GM19463 (cell line): ENCODE measurements around the gene ZNF655.
"Not testable (repeated sequence)": the region's sequence is repeated elsewhere in the genome, so short reads cannot be mapped to it uniquely, and the experiment has no call there.

Experiments
- ATAC-seq: cut with Tn5 transposase; IDR thresholded peaks from one replicate; pipeline ENCODE4 v1.9.1; 2021; ENCODE audit warnings: mild to moderate bottlenecking, moderate library complexity; ENCODE audit not compliant: unreplicated experiment

The ZNF655 gene

DNA sequence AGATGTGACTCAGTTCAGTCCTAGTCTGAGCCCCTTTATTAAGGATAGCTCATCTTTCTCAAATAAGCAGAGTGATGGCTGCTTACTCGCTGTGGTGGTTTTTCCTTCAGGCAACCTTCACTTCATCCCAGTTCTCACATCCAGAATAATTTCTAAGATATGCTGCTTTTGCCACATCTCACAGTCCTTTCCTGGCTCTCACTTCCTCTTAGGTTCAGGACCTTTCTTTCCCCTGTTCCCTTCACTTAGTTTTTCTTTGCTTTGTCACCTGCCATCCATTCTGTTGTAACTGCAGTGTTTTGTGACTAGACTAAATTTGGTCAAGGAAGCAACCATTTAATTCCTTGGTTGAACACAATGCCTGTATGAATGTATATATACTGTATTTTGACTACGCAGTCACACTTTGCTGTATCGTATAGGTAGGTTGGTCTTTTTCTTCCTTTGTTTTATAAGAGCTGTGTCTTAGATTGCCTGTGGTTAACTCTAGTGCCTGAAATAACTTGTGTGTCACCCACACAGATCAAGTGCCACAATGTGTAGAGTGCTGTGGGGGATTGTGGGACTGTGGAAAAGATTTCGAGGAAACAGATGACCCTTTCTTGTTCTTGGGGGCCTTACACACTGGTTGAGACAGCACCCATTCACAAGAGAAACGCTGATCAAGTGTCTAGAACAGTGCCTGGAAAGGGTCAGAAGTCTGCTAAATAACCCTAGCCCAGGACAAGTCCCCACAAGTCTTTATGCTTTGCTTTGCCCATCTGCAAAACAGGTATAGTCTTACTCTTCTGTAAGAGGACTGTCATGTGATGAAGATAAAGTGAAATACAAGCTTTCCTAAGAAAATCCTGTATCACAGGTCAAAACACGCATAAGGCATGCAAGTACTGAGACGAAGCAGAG lies 2.6 kb downstream of the ZNF655 start:
- no peak for ATAC-seq

GRCh38 chr7:99561737-99562051 lies 3.3 kb downstream of the ZNF655 start:
- no peak for ATAC-seq

GRCh38 chr7:99562114-99562784 lies 3.8 kb downstream of the ZNF655 start:
- ATAC-seq: no peak

DNA sequence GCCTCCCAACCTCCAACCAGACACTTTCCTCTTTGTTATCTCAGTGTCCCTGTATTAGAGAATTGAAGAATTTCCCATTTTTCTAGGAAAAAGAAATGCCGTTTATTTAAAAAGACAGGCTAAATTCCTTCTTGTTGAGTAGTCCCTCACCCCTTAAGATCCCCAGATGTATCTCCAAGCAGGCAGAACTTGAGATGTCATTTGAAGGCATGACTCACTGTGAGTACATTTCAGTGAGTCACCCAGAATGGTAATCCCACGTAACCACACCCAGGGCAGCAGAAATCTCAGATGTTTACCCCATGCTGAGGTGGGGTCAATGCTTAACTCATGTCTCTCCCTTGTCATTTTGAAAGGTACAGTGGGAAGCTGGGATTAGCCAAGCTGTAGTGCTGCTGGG lies 4.4 kb downstream of the ZNF655 start:
- ATAC-seq: no peak

GRCh38 chr7:99563650-99564049 lies 5.2 kb downstream of the ZNF655 start:
- no peak for ATAC-seq

DNA sequence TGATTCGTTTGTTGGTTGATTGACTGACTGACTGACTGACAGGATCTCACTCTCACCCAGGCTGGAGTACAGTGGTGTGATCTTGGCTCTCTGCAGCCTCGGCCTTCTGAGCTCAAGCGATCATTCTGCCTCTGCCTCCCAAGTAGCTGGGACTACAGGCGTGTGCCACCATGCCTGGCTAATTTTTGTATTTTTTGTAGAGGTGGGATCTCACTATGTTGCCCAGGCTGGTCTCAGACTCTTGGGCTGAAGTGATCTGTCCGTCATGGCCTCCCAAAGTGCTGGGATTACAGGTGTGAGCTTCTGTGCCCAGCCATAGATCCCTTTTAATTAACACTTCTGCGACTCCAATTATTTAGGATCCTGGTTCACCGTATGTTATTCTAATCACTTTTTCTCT lies 10.3 kb downstream of the ZNF655 start:
- not testable (repeated sequence) for ATAC-seq

- no peak for ATAC-seq
Observed at GRCh38 chr7:99571768-99572167, 13.3 kb downstream of the ZNF655 start.

GRCh38 chr7:99573257-99573656 lies 14.8 kb downstream of the ZNF655 start:
- ATAC-seq: no peak

- no peak for ATAC-seq
Observed at GRCh38 chr7:99576251-99576650, 17.8 kb downstream of the ZNF655 start.

GRCh38 chr7:99579281-99579955 lies 21.0 kb downstream of the ZNF655 start:
- ATAC-seq: no peak

DNA sequence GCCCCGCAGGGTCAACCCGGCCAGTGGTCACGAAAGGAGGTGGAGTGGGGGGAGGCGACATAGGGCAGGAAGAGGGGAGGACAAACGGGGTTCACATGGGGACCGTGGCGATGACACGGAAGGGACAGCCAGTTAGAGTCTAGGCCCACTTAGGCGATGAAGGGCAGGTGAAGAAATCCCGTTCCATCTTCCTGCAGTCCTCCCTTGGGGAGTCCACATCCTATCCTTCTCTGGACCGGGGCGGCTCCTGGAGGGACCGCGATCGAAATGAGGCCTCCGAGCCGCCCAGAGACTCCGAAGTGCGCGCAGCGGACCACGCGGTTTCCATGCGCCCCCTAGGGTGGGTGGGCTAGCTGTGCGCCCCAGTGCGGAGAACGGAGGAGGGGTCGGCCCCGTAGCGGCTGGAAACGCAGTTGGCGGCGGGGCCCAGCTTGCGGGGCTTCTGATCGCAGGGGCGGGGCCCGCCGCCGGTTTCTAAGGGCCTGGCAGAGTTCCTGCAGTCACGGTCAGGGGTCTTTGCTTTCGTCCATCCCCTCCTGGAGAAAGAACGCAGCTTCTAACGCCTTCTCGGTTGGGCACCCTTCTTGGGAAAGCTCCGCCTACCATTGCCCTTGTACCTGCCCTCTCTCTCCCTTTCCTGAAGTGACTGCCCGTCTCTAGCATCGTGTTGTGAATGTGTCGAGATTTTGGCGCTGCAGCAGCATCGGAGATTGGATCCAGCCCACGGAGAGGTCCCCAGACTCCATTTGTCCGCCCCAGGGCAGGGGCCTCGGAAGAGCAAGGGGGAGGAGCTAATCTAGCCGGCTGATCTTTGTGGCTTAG lies 21.7 kb downstream of the ZNF655 start:
- no peak for ATAC-seq

- ATAC-seq: not testable (repeated sequence)
Observed at GRCh38 chr7:99580778-99581332, 22.4 kb downstream of the ZNF655 start.

- no peak for ATAC-seq
Observed at GRCh38 chr7:99588868-99589267, 30.4 kb downstream of the ZNF655 start.

DNA sequence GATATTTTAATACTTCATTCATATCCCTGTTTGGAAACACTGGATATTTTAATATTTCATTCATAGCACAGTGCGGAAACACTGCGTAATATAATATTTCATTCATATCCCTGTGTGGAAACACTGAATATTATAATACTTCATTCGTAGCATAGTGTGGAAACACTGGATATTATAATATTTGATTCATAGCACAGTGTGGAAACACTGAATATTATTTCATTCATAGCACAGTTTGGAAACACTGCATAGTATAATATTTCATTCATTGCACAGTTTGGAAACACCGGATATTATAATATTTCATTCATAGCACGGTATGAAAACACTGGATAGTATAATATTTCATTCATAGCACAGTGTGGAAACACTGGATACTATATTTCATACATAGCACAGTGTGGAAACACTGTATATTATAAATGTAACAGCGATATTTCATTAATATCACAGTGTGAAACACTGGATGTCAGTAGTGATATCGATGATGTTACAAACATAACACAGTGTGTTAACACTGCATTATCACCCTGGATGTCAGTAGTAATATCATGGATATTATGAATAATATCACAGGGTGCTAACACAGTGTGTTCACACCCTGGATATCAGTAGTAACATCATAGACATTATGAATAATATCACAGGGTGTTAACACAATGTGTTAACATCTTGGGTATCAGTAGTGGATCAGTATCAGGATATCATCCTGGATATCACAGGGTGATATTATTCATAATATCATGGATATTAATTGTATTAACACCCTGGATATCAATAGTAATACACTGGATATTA lies 36.7 kb downstream of the ZNF655 start:
- no peak for ATAC-seq

DNA sequence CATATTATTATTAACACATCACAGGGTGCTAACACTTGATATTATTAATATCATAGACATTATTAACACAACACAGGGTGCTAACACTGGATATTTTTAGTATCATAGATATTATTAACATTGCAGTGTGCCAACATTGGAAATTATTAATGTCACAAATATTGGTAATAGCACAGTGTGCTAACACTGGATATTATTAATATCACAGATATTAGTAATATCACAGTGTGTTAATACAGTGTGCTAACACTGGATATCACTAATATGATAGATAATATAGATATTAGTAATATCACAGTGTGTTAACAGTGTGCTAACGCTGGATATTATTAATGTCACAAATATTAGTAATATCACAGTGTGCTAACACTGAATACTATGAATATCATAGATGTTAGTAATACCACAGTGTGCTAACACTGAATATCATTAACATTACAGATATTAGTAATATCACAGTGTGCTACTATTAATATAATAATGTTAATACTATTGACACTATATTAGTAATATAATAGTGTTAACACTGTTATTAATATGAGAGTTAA lies 38.0 kb downstream of the ZNF655 start:
- ATAC-seq: no peak

DNA sequence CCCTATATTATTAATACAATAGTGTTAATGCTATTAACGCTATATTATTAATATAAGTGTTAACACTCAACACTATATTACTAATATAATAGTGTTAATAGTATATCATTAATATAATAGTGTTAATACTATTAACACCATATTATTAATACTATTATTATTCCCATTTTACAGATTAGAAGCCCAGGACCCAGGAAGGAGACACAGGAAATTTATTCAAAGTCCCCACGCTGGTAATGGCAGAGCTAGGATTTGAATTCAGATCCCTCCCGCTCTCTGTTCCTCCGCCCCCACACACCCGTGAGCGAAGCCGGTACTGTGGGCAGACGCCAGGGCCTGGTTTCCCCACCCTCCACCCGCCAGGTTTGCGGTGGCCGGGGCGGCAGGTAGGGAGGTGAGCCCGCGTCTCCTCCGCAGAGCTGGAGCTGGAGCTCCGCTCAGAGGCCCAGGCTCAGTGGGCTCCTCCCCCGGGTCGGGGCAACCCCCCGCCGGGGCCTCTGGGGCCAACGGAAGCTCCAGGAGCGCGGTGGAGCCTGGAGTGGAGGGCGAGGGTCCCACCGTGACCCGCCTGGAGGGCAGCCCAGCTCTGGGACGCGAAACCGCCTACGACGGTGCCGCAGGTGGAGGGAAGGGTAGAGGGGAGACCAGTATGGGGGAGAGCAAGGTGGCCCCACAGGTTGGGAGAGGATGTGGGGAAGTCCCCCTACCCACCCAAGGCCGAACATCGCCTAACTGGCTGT lies 39.5 kb downstream of the ZNF655 start, which contains the start of gene TMEM225B:
TMEM225B (plus strand) TSS at position 506 of the 740 bp plus-strand sequence. CDS start 6,122 bp downstream, outside the sequence.
- ATAC-seq: no peak

- no peak for ATAC-seq
Observed at GRCh38 chr7:99599836-99600235, 41.4 kb downstream of the ZNF655 start.

- ATAC-seq: no peak
Observed at GRCh38 chr7:99601656-99602310, 43.3 kb downstream of the ZNF655 start.
